ENCODE data around the gene HBQ1. TPM values are rescaled to one million over a fixed set of nuclear protein-coding genes. Genes with fewer than 3 reads are reported as not detected.

HBQ1 gene
- total RNA-seq = not detected in 2 replicates

GRCh38 chr16:180101-180675 is at the start of gene HBQ1:
Gene HBQ1, plus strand, starts transcription at chr16:180459. Its CDS starts 28 bp downstream, at chr16:180487.

GRCh38 chr16:152141-153128 is 27.8 kb upstream of the HBQ1 start, which contains the start of gene HBZ:
Gene HBZ, plus strand, starts transcription at chr16:152644. Its CDS starts 266 bp downstream, at chr16:152910.

GRCh38 chr16:165539-166374 is 14.5 kb upstream of the HBQ1 start, which contains the start of gene HBM:
Gene HBM, plus strand, starts transcription at chr16:165978. Its CDS starts 20 bp downstream, at chr16:165998.

GRCh38 chr16:172374-172941 is 7.8 kb upstream of the HBQ1 start, which contains the start of gene HBA2:
Gene HBA2, plus strand, starts transcription at chr16:172876. Its CDS starts 37 bp downstream, at chr16:172913.

DNA sequence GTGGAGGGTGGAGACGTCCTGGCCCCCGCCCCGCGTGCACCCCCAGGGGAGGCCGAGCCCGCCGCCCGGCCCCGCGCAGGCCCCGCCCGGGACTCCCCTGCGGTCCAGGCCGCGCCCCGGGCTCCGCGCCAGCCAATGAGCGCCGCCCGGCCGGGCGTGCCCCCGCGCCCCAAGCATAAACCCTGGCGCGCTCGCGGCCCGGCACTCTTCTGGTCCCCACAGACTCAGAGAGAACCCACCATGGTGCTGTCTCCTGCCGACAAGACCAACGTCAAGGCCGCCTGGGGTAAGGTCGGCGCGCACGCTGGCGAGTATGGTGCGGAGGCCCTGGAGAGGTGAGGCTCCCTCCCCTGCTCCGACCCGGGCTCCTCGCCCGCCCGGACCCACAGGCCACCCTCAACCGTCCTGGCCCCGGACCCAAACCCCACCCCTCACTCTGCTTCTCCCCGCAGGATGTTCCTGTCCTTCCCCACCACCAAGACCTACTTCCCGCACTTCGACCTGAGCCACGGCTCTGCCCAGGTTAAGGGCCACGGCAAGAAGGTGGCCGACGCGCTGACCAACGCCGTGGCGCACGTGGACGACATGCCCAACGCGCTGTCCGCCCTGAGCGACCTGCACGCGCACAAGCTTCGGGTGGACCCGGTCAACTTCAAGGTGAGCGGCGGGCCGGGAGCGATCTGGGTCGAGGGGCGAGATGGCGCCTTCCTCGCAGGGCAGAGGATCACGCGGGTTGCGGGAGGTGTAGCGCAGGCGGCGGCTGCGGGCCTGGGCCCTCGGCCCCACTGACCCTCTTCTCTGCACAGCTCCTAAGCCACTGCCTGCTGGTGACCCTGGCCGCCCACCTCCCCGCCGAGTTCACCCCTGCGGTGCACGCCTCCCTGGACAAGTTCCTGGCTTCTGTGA is 3.5 kb upstream of the HBQ1 start, which contains the start of gene HBA1:
Gene HBA1, plus strand, starts transcription at position 204 of the 906 bp plus-strand sequence. Its CDS starts 37 bp downstream, at position 241.

GRCh38 chr16:228852-229730 is 48.8 kb downstream of the HBQ1 start, which contains the start of gene LUC7L:
Gene LUC7L, minus strand, starts transcription at chr16:229449. Its CDS starts 110 bp downstream, at chr16:229339.

Other genes with a start within 250 kb of the HBQ1 start
- gene POLR3K, start 126.9 kb upstream of the HBQ1 start, total RNA-seq = 4.2 and 6.3 TPM in 2 replicates
- gene SNRNP25, start 126.6 kb upstream of the HBQ1 start, total RNA-seq = 22.5 and 26.7 TPM in 2 replicates
- 42.1 and 50.4 TPM in 2 replicates for gene RHBDF1, start 107.8 kb upstream of the HBQ1 start, total RNA-seq
- 216 and 263 TPM in 2 replicates for gene MPG, start 102.2 kb upstream of the HBQ1 start, total RNA-seq
- gene NPRL3, start 41.8 kb upstream of the HBQ1 start, total RNA-seq = 6.7 and 8.9 TPM in 2 replicates
- not detected in 2 replicates for gene HBZ, start 27.8 kb upstream of the HBQ1 start, total RNA-seq
- not detected in 2 replicates for gene HBM, start 14.5 kb upstream of the HBQ1 start, total RNA-seq
- not detected in 2 replicates for gene HBA2, start 7.6 kb upstream of the HBQ1 start, total RNA-seq
- 5.8 TPM in 1 of 2 replicates, not detected in the other for gene HBA1, start 3.8 kb upstream of the HBQ1 start, total RNA-seq
- gene LUC7L, start 49.0 kb downstream of the HBQ1 start, total RNA-seq = 29.8 and 30.0 TPM in 2 replicates
- 119 and 130 TPM in 2 replicates for gene FAM234A, start 54.4 kb downstream of the HBQ1 start, total RNA-seq
- 4.9 and 5.2 TPM in 2 replicates for gene RGS11, start 95.5 kb downstream of the HBQ1 start, total RNA-seq
- 2.2 and 2.3 TPM in 2 replicates for gene ARHGDIG, start 100.1 kb downstream of the HBQ1 start, total RNA-seq
- 0.18 and 0.32 TPM in 2 replicates for gene PDIA2, start 102.7 kb downstream of the HBQ1 start, total RNA-seq
- gene AXIN1, start 172.3 kb downstream of the HBQ1 start, total RNA-seq = 16.2 and 21.5 TPM in 2 replicates
- 59.8 and 94.1 TPM in 2 replicates for gene MRPL28, start 190.1 kb downstream of the HBQ1 start, total RNA-seq
- gene PGAP6, start 201.5 kb downstream of the HBQ1 start, total RNA-seq = 40.1 and 47.3 TPM in 2 replicates
- gene NME4, start 216.7 kb downstream of the HBQ1 start, total RNA-seq = 175 and 182 TPM in 2 replicates
- 9.6 and 16.8 TPM in 2 replicates for gene DECR2, start 221.4 kb downstream of the HBQ1 start, total RNA-seq
- gene RAB11FIP3, start 245.2 kb downstream of the HBQ1 start, total RNA-seq = 32.1 and 33.0 TPM in 2 replicates

Measured in cardiac atrium fibroblast (primary cell).